Sigmoid colon (tissue), 7 donors: ENCODE measurements around the gene FAM9C. TPM values are rescaled to one million over a fixed set of nuclear protein-coding genes. Genes with fewer than 3 reads are reported as not detected.
"Not testable (repeated sequence)": the region's sequence is repeated elsewhere in the genome, so short reads cannot be mapped to it uniquely, and the experiment has no call there.

ENCODE experiments used
- DNase-seq: peaks from one replicate; pipeline ENCODE4 v3.0.0-alpha.2; 2019
- H3K27ac ChIP-seq, 4 donors: fragments of 200-600 bp; sonication (generic); one replicate each; pipeline ENCODE4 v1.5.1; 2016 to 2019; ENCODE audit warnings: mild to moderate bottlenecking in 1 of 4
- H3K27me3 ChIP-seq, 3 donors: fragments of 200-600 bp; sonication (generic); one replicate each; pipeline ENCODE4 v1.5.1; 2019; ENCODE audit warnings: mild to moderate bottlenecking in 1 of 3
- H3K36me3 ChIP-seq, 4 donors: fragments of 200-600 bp; sonication (generic); one replicate each; pipeline ENCODE4 v1.5.1; 2016 to 2019
- H3K4me1 ChIP-seq, 4 donors: fragments of 200-600 bp; sonication (generic); one replicate each; pipeline ENCODE4 v1.5.1; 2017 to 2019
- H3K4me3 ChIP-seq, 4 donors: fragments of 200-600 bp; sonication (generic); one replicate each; pipeline ENCODE4 v1.5.1; 2017 to 2019; ENCODE audit warnings: mild to moderate bottlenecking in 2 of 4, moderate library complexity in 1 of 4
- H3K9me3 ChIP-seq, 4 donors: fragments of 200-600 bp in 3 of 4; sonication (generic) in 3 of 4; one replicate each; pipeline versions ENCODE4 v1.5.1 to v1.6.1; 2013 to 2019
- CTCF ChIP-seq, 4 experiments: fragments of 450-650 bp in 3 of 4; fragments of 200-600 bp in 1 of 4; IDR thresholded peaks; one replicate each; pipeline ENCODE4 v1.5.1; 2016 to 2019; ENCODE audit warnings: antibody characterized with exemption in 4 of 4, mild to moderate bottlenecking in 3 of 4, moderate library complexity in 2 of 4
- EP300 ChIP-seq, 4 donors: sonication (generic); formaldehyde crosslinking; IDR thresholded peaks; one replicate each; pipeline ENCODE4 v1.6.1; 2017; ENCODE audit warnings: antibody characterized with exemption in 4 of 4
- POLR2A ChIP-seq, 2 donors: fragments of 450-650 bp; IDR thresholded peaks; one replicate each; pipeline ENCODE4 v1.6.1; 2016; ENCODE audit warnings: antibody characterized with exemption in 2 of 2, mild to moderate bottlenecking in 2 of 2, moderate library complexity in 2 of 2
- POLR2AphosphoS5 ChIP-seq, 4 donors: sonication (generic); formaldehyde crosslinking; IDR thresholded peaks; one replicate each; pipeline ENCODE4 v1.6.1; 2017; ENCODE audit warnings: antibody characterized with exemption in 4 of 4
- WGBS, 2 donors: extraction: QIAGEN DNeasy Blood & Tissue Kit; methylation state at CpG; one replicate each; pipeline ENCODE4 v1.1.7; 2013; 5-methylcytosine and 5-hydroxymethylcytosine counted together
- intact Hi-C: fragments of 100-400 bp; cut with DNase I; formaldehyde crosslinking; loops from one replicate; pipeline ENCODE4 v1.15.1; 2023
- polyA plus RNA-seq, 3 donors: library from polyadenylated mRNA; stranded (reverse); fragments of 200-250 nt; gene quantifications; one replicate each; pipeline ENCODE4 v1.2.3, GENCODE V29; 2013
- total RNA-seq, 4 donors: library from RNA; depleted of rRNA; stranded (reverse); fragments of >200 nt; gene quantifications; one replicate each; pipeline ENCODE4 v1.1.0, GENCODE V29; 2016
- donor health status: healthy with polysubstance abuse.
- donor health status: Bipolar disorder and iron deficiency.
- donor health status: healthy.

Gene FAM9C
- total and polyA plus RNA-seq, 7 donors, result 0.17 TPM; not detected in 6

DNA sequence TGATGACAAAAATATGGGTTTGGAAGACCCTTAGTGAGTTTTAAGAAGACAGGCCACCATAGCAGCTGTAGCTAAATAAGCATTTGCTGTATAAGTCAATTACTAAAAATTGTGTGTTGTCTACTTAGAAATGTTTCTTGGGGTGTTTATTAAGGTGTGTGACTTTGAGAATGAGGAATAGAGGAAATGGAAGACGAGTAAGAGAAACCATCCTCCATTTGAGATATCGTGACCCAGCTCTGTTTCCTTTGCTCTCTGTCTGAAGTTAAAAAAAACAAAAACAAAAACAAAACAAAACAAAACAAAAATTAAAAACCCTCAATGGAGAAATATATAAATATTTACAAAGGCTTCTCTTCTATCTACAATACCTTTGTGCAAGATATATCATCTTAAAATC is 41.7 kb upstream of the FAM9C start:
- TF ChIP-seq CTCF (IDR thresholded peaks at IDR 0.05) (no peak), EP300 (IDR thresholded peaks at IDR 0.05) (no peak), POLR2AphosphoS5 (IDR thresholded peaks at IDR 0.05) (no peak), POLR2A (IDR thresholded peaks at IDR 0.05) (no peak)
- WGBS, 2 donors, result 57 to 92% methylated on average over 2 of the region's 2 CpGs
- no peaks in the 10 kb centered on the region for H3K9me3 ChIP-seq
- H3K36me3 ChIP-seq, result no peaks in the 10 kb centered on the region
- no peak for DNase-seq
- no peaks in the 10 kb centered on the region for H3K4me1 ChIP-seq
- no peaks in the 10 kb centered on the region for H3K27me3 ChIP-seq
- intact Hi-C loops, result loop anchor here (10.0 kb wide), 1 partner anchor 111 kb away; the partner anchor contains the start of gene TMSB4X
- H3K27ac ChIP-seq, result no peak overlapping the region
- H3K4me3 ChIP-seq, result no peak overlapping the region

GRCh38 chrX:13085526-13085925 is 41.1 kb upstream of the FAM9C start:
- Histone ChIP-seq H3K27me3 (no peaks in the 10 kb centered on the region), H3K4me1 (no peaks in the 10 kb centered on the region), H3K9me3 (no peaks in the 10 kb centered on the region), H3K36me3 (no peaks in the 10 kb centered on the region), H3K4me3 (no peak overlapping the region), H3K27ac (no peak overlapping the region)
- DNase-seq, result no peak
- TF ChIP-seq CTCF (IDR thresholded peaks at IDR 0.05), result no peak
- TF ChIP-seq POLR2AphosphoS5 (IDR thresholded peaks at IDR 0.05), result no peak
- TF ChIP-seq POLR2A (IDR thresholded peaks at IDR 0.05), result no peak
- no peak for TF ChIP-seq EP300 (IDR thresholded peaks at IDR 0.05)
- WGBS, 2 donors, result 28 to 40% methylated on average over 5 of the region's 5 CpGs
- intact Hi-C loops, result loop anchor here (10.0 kb wide), 1 partner anchor 111 kb away; the partner anchor contains the start of gene TMSB4X

DNA sequence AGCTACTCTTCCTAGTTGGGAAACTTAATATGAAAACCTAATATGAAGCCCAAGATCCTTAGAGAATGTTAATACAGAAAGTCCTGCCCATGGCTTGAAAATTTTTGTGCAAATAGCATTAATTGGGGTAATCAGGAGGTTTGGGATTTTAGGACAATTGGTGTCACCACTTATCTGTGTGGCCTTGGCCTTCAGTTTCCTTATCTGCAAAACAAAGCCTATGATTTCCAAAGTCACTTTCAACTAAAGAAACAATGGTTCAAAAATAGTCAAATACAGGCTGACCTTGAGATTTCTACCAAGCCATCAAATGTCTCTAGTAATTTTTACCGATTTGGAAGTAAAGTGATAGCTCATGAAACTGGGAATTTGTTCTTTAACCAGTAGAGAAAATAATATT is 40.2 kb upstream of the FAM9C start:
- H3K4me1 ChIP-seq, result peaks cover 0 to under 1% (median 0%) of the 10 kb centered on the region in 4 donors
- WGBS, 2 donors, result 88 to 94% methylated on average over 1 of the region's 1 CpG
- no peaks in the 10 kb centered on the region for H3K36me3 ChIP-seq
- H3K27ac ChIP-seq, result no peak overlapping the region
- intact Hi-C loops, result loop anchor here (10.0 kb wide), 1 partner anchor 110 kb away; the partner anchor contains the start of gene TMSB4X
- H3K27me3 ChIP-seq, result no peaks in the 10 kb centered on the region
- H3K9me3 ChIP-seq, result no peaks in the 10 kb centered on the region
- TF ChIP-seq CTCF (IDR thresholded peaks at IDR 0.05) (no peak), POLR2AphosphoS5 (IDR thresholded peaks at IDR 0.05) (no peak), POLR2A (IDR thresholded peaks at IDR 0.05) (no peak), EP300 (IDR thresholded peaks at IDR 0.05) (no peak)
- H3K4me3 ChIP-seq, result no peak overlapping the region
- no peak for DNase-seq

DNA sequence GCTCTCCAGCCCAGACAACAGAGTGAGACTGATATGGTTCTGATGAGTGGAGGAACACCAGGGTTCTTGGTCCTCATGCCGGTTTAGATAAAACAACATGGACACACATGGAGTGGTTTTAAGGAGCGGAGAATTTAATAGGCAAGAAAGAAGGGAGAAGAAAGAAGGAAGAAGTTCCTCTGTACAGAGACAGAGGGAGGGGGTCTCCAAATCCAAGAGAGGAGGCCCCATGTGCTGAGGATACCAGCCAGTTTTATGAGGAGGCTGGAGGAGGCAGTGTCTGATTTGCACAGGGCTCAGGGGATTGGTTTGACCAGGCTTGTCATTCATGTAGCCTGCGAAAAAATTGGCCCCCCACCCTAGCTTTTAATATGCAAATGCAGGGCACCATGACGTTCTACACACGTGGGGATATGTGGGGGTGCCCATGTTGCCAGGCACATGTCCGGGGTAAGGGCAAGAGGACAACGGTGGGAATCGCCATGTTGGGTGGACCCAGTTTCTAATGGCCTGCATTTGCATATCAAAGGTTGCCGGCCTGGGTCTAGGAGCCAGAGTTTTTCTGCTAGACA is 39.4 kb upstream of the FAM9C start:
- intact Hi-C loops, result loop anchor here (10.0 kb wide), 1 partner anchor 109 kb away; the partner anchor contains the start of gene TMSB4X
- not testable (repeated sequence) for H3K27ac ChIP-seq, H3K4me1 ChIP-seq, DNase-seq, H3K36me3 ChIP-seq, H3K27me3 ChIP-seq, H3K9me3 ChIP-seq, H3K4me3 ChIP-seq
- WGBS, 2 donors, result 87 to 95% methylated on average over 9 of the region's 9 CpGs

DNA sequence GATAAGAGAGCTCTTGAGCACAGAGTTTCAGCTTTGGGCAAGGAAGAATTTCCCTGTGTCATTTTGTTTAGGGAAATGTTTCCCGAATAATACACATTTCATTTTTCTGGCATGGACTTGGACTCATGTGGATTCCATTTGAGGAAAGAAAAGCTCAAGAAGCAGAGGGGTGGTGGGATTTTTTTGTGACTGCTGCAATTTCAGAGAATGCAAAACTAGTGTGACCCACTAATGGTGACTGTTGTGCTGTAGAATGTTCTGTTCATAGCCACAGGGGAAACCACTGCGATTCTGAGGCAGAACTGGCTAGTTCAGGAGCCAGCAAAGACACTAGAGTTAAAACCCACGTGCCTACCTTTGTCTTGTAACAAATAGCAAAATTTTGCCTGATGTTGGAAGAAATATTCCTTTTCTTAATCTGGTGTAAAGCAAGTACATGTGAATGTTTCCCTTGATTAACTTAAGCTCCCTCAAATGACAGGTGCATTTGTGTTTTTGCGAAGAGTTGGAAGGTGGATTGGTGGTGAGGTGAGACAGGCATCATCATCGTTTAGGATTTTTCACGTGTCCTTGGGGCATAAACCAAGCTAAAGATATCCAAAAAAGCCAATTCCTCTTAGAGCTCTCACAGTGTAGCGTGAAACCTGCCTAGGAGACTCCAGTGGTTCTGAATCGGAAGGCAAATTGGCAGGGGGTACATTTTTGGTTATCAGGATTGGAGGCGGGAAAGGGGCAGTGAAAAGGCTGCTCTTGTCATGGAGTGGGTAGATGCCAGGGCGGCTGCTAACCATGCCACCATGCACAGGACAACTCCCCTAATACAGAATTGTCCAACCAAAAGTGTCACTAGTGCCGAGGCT is 38.0 kb upstream of the FAM9C start:
- Histone ChIP-seq H3K4me1 (peaks cover 0 to 6% (median 2%) of the 10 kb centered on the region in 4 donors), H3K36me3 (no peaks in the 10 kb centered on the region), H3K9me3 (no peaks in the 10 kb centered on the region), H3K27ac (peak overlapping the region in 1 of 4 donors; percentile 33), H3K27me3 (no peaks in the 10 kb centered on the region), H3K4me3 (no peak overlapping the region)
- TF ChIP-seq CTCF (IDR thresholded peaks at IDR 0.05) (no peak), POLR2AphosphoS5 (IDR thresholded peaks at IDR 0.05) (no peak), EP300 (IDR thresholded peaks at IDR 0.05) (no peak), POLR2A (IDR thresholded peaks at IDR 0.05) (no peak)
- WGBS, 2 donors, result 64 to 75% methylated on average over 11 of the region's 11 CpGs
- intact Hi-C loops, result loop anchor here (10.0 kb wide), 1 partner anchor 108 kb away; the partner anchor contains the start of gene TMSB4X
- no peak for DNase-seq
